ENCODE results near the gene TCERG1. TPM values are rescaled to one million over a fixed set of nuclear protein-coding genes. Genes with fewer than 3 reads are reported as not detected.
"Not testable (repeated sequence)": the region's sequence is repeated elsewhere in the genome, so short reads cannot be mapped to it uniquely, and the experiment has no call there.

TCERG1 gene
- total RNA-seq, 1 experiment from 2014 or later = 34.1 TPM

GRCh38 chr5:146541958-146542849 is 95.1 kb downstream of the TCERG1 start:
- in situ Hi-C loops (cut with HindIII; ENCODE audit: low pct_unique_long_range_greater_than_20kb, low sequenced_read_pairs) = no loop called here
- peak; percentile 77 for DNase-seq (ENCODE audit: low read depth, low spot score)

GRCh38 chr5:146544232-146544631 is 97.1 kb downstream of the TCERG1 start:
- in situ Hi-C loops (cut with HindIII; ENCODE audit: low pct_unique_long_range_greater_than_20kb, low sequenced_read_pairs) = no loop called here
- no peak for DNase-seq (ENCODE audit: low read depth, low spot score)

GRCh38 chr5:146548781-146549449 is 101.8 kb downstream of the TCERG1 start:
- DNase-seq (ENCODE audit: low read depth, low spot score) = no peak
- in situ Hi-C loops (cut with HindIII; ENCODE audit: low pct_unique_long_range_greater_than_20kb, low sequenced_read_pairs) = no loop called here

- in situ Hi-C loops (cut with HindIII; ENCODE audit: low pct_unique_long_range_greater_than_20kb, low sequenced_read_pairs) = no loop called here
- no peak for DNase-seq (ENCODE audit: low read depth, low spot score)
Observed at GRCh38 chr5:146549615-146550014, 102.5 kb downstream of the TCERG1 start.

- in situ Hi-C loops (cut with HindIII; ENCODE audit: low pct_unique_long_range_greater_than_20kb, low sequenced_read_pairs) = no loop called here
- peak; percentile 31 for DNase-seq (ENCODE audit: low read depth, low spot score)
Observed at GRCh38 chr5:146553446-146553845, 106.3 kb downstream of the TCERG1 start.

GRCh38 chr5:146556884-146557283 is 109.8 kb downstream of the TCERG1 start:
- in situ Hi-C loops (cut with HindIII; ENCODE audit: low pct_unique_long_range_greater_than_20kb, low sequenced_read_pairs); DNase-seq (ENCODE audit: low read depth, low spot score): not testable (repeated sequence)

- in situ Hi-C loops (cut with HindIII; ENCODE audit: low pct_unique_long_range_greater_than_20kb, low sequenced_read_pairs) = no loop called here
- no peak for DNase-seq (ENCODE audit: low read depth, low spot score)
Observed at GRCh38 chr5:146560205-146560812, 113.2 kb downstream of the TCERG1 start.

Small RNAs within 50 kb of the gene (small RNA-seq; reads per million reads assigned to genes)
- gene RF02271 = 0 reads per million in 2 experiments

Other genes starting within 250 kb of the TCERG1 start
- gene RBM27, start 243.7 kb upstream of the TCERG1 start, total RNA-seq (2014; rRNA removed; shearing (Covaris generic)) = 21.0 and 21.1 TPM in 2 replicates
- 0.13 TPM in 1 of 2 replicates, not detected in the other for gene POU4F3, start 108.5 kb upstream of the TCERG1 start, total RNA-seq (2014; rRNA removed; shearing (Covaris generic))
- gene GPR151, start 68.9 kb downstream of the TCERG1 start, total RNA-seq (2014; rRNA removed; shearing (Covaris generic)) = not detected in 2 replicates